Measurements from ENCODE around the gene MACROD2. TPM values are rescaled to one million over a fixed set of nuclear protein-coding genes. Genes with fewer than 3 reads are reported as not detected.
A peak's percentile ranks its signal among the peaks of the same experiment; 100 is the strongest.

Gene MACROD2
- total RNA-seq, 1 donor, result 1.3 TPM

DNA sequence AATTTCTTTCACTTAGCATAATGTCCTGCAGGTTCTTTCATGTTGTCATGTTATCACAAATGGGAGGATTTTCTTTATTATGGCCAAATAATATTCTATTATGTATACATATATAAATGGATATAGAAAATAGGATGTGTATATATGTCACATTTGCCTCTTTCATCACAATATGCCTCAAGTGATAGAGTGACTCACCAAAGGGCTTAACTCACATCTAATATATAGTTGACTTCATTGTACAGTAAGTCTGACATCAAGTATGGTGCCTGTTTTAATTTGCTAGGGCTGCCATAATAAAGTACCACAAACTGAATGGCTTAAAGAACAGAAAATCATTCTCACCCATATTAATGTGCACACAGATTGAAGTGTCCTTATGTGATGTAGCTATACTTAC is 778.2 kb downstream of the MACROD2 start:
- no peak overlapping the region for H3K4me3 ChIP-seq (ENCODE audit: low read depth, low read length)
- TF ChIP-seq, protein P1, sequence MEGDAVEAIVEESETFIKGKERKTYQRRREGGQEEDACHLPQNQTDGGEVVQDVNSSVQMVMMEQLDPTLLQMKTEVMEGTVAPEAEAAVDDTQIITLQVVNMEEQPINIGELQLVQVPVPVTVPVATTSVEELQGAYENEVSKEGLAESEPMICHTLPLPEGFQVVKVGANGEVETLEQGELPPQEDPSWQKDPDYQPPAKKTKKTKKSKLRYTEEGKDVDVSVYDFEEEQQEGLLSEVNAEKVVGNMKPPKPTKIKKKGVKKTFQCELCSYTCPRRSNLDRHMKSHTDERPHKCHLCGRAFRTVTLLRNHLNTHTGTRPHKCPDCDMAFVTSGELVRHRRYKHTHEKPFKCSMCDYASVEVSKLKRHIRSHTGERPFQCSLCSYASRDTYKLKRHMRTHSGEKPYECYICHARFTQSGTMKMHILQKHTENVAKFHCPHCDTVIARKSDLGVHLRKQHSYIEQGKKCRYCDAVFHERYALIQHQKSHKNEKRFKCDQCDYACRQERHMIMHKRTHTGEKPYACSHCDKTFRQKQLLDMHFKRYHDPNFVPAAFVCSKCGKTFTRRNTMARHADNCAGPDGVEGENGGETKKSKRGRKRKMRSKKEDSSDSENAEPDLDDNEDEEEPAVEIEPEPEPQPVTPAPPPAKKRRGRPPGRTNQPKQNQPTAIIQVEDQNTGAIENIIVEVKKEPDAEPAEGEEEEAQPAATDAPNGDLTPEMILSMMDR (IDR thresholded peaks at IDR 0.05; ENCODE audit: insufficient read depth, low read length), result no peak

DNA sequence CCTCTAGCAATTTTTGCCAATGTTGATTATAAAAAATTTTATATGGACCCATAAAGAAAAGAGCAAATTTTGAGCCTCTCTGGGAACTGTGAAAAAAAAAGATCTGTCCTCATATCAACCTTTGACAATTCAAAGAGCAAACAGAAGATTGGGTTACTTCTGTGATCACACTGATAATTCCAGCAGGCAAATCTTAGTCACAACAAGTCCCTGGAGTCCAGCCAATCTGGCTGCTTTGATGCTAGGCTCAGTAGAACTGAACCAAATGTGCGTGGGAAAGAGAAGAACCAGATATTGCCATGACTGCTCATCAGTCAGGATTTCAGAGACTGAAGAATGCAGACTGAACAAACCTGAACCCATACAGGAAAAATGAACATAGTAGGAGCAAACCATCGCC is 780.5 kb downstream of the MACROD2 start:
- peak; percentile 41 for DNase-seq (ENCODE audit: low read depth)
- H3K4me3 ChIP-seq (ENCODE audit: low read depth, low read length), result no peak overlapping the region
- TF ChIP-seq, protein P1 (IDR thresholded peaks at IDR 0.05; ENCODE audit: insufficient read depth, low read length), result no peak

More for the DNA sequence above, 778.2 kb downstream of the MACROD2 start:
- no peak for DNase-seq (ENCODE audit: low read depth)

DNA sequence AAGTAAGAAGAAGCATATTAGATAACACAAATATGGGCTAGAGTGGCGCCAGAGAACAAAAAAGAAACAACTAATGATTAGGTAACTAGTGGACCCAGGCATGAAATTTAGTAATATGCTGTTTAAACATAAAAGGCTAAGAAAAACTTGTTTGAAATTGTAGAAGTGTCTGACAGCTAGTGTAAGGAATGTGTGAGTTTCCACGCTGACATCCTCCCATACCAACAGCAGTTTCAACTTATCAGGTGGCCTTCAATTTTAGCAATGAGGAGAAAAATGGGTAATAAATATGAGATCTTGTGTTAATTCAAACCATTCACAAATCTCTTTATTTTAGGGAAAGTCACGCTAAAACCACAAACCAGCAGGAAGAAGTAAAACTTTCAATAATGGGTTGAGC is 782.3 kb downstream of the MACROD2 start:
- no peak overlapping the region for H3K4me3 ChIP-seq (ENCODE audit: low read depth, low read length)
- TF ChIP-seq, protein P1 (IDR thresholded peaks at IDR 0.05; ENCODE audit: insufficient read depth, low read length), result no peak
- DNase-seq (ENCODE audit: low read depth), result no peak

DNA sequence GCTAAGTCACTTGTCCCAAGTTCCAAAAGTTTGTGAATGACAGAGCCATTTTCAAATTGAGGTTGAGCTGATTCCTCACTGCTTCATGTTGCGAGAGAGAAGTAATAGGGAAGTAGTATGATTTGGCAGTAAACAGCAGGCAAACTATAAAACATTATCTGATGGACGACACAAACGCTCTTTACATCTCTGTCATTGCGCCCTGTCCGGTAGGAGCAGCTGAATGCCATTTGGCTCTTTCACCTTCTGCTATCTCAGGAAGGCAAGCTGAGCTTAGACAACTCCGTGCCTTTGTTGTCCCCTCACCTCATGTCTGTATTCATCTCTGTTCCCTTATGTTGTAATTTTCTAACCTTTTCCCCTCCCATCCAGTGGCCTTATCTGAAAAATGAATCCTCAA is 782.8 kb downstream of the MACROD2 start:
- TF ChIP-seq, protein P1 (IDR thresholded peaks at IDR 0.05; ENCODE audit: insufficient read depth, low read length), result no peak

DNA sequence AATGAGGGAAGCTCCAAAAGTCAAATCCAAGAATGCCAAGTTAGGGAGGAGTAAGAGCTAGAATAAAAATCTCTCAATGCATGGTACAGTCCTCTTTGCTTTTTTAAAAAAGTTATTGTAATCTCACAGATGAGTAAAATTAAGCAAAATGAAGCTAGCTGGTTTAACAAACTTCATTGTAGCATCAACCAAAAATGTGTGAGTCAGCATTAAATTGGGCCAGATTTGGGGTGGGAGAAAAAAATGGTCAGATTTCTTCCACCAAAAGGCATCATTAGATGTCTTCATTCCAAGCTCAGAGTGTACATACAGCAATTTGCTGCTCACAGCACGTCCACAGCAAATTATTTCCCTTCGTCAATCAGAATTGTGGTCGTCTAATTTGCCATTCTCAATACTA is 783.6 kb downstream of the MACROD2 start:
- no peak overlapping the region for H3K4me3 ChIP-seq (ENCODE audit: low read depth, low read length)
- DNase-seq (ENCODE audit: low read depth), result no peak
- TF ChIP-seq, protein P1 (IDR thresholded peaks at IDR 0.05; ENCODE audit: insufficient read depth, low read length), result no peak

More for the DNA sequence above, 782.8 kb downstream of the MACROD2 start:
- DNase-seq (ENCODE audit: low read depth), result no peak
- H3K4me3 ChIP-seq (ENCODE audit: low read depth, low read length), result no peak overlapping the region

DNA sequence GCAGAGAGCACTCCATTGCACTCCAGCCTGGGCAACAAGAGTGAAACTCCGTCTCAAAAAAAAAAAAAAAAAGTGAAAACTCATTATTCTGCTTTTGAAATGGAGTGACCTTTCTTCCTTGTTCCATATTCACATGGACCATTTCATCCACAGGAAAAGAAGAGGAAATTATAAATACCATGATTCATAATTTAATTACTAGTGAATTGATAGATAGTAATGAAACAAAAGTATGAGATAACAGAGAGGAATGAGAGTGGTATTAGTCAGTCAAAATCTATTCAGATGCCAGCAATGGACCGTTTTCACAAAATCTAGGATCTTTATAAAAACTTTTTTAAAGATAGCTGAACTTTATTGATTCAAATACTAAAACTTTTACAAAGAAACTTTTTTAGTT is 785.2 kb downstream of the MACROD2 start:
- TF ChIP-seq, protein P1 (IDR thresholded peaks at IDR 0.05; ENCODE audit: insufficient read depth, low read length), result no peak
- no peak for DNase-seq (ENCODE audit: low read depth)
- H3K4me3 ChIP-seq (ENCODE audit: low read depth, low read length), result no peak overlapping the region

DNA sequence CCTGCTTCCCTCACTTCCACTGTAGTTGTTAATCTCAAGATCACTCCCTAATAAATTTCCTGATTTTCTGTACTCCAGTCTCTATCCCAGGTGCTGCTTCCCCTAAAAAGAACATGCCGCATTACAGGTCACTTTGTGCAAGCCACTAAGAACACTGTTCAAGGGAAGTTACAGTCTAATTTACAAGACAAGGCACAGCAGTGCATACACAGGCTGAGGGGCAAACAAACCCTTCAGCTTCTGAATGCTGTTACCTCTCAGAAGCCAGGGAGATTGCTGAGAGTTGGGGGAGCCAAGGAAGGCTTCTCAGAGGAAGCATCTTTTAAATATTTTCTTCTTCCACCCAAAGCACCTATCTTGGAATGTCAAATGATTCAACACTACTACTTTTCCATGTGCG is 787.4 kb downstream of the MACROD2 start:
- H3K4me3 ChIP-seq (ENCODE audit: low read depth, low read length), result no peak overlapping the region
- TF ChIP-seq, protein P1 (IDR thresholded peaks at IDR 0.05; ENCODE audit: insufficient read depth, low read length), result no peak
- DNase-seq (ENCODE audit: low read depth), result no peak
